HepG2 (cell line): Measurements from ENCODE around the gene TIAM2. TPM values are rescaled to one million over a fixed set of nuclear protein-coding genes. Genes with fewer than 3 reads are reported as not detected.
A peak's percentile ranks its signal among the peaks of the same experiment; 100 is the strongest.

Source experiments
- ADNP ChIP-seq: sonication (generic); formaldehyde crosslinking; IDR thresholded peaks from 2 replicates; pipeline ENCODE4 v1.4.0; 2020; ENCODE audit warnings: missing genetic modification reagents
- CBFB ChIP-seq: sonication (generic); formaldehyde crosslinking; IDR thresholded peaks from 2 replicates; pipeline ENCODE4 v1.4.0; 2020; ENCODE audit warnings: missing genetic modification reagents
- CHD4 ChIP-seq: fragments of 200-600 bp; sonication (generic); IDR thresholded peaks from 2 replicates; pipeline ENCODE4 v1.7.0; 2017; ENCODE audit warnings: mild to moderate bottlenecking, low read length, borderline replicate concordance
- FOXK2 ChIP-seq: fragments of 450-650 bp; IDR thresholded peaks from 2 replicates; pipeline ENCODE4 v1.6.1; 2016
- KDM3A ChIP-seq: IDR thresholded peaks from 2 replicates; pipeline ENCODE4 v1.6.1; 2018; ENCODE audit warnings: low read depth, missing compliant biosample characterization
- NR2F1 ChIP-seq, 2 experiments: fragments of 450-650 bp in 1 of 2; formaldehyde crosslinking in 1 of 2; IDR thresholded peaks; 2 replicates each; pipeline versions ENCODE4 v1.5.0 to v1.6.1; 2016 to 2020; ENCODE audit warnings: mild to moderate bottlenecking in 1 of 2, missing compliant biosample characterization in 1 of 2, missing genetic modification reagents in 1 of 2, moderate library complexity in 1 of 2
- SKI ChIP-seq: fragments of 450-650 bp; IDR thresholded peaks from one replicate; pipeline ENCODE4 v1.6.1; 2018; ENCODE audit warnings: mild to moderate bottlenecking; ENCODE audit not compliant: partially characterized antibody
- SOX5 ChIP-seq: IDR thresholded peaks from 2 replicates; pipeline ENCODE4 v1.6.1; 2016; ENCODE audit warnings: borderline replicate concordance
- SRF ChIP-seq: IDR thresholded peaks from 2 replicates; pipeline ENCODE4 v1.6.1; 2011; ENCODE audit warnings: mild to moderate bottlenecking, low read depth, low read length, moderate library complexity
- ZKSCAN8 ChIP-seq: IDR thresholded peaks from 2 replicates; pipeline ENCODE4 v1.6.1; 2016; ENCODE audit warnings: borderline replicate concordance, missing genetic modification reagents, missing compliant biosample characterization
- ZNF101 ChIP-seq: sonication (generic); formaldehyde crosslinking; IDR thresholded peaks from 2 replicates; pipeline ENCODE4 v1.4.0; 2020; ENCODE audit warnings: mild to moderate bottlenecking, low read depth, missing genetic modification reagents, borderline replicate concordance
- ZNF431 ChIP-seq: sonication (generic); formaldehyde crosslinking; IDR thresholded peaks from 2 replicates; pipeline ENCODE4 v1.9.0; 2022; ENCODE audit warnings: missing genetic modification reagents, low read depth, mild to moderate bottlenecking, borderline replicate concordance
- ZNF530 ChIP-seq: sonication (generic); formaldehyde crosslinking; IDR thresholded peaks from 2 replicates; pipeline ENCODE4 v1.5.0; 2020; ENCODE audit warnings: low read depth, mild to moderate bottlenecking, missing genetic modification reagents
- ZNF598 ChIP-seq: sonication (generic); formaldehyde crosslinking; IDR thresholded peaks from 2 replicates; pipeline ENCODE4 v1.5.1; 2020; ENCODE audit warnings: mild to moderate bottlenecking, missing genetic modification reagents, borderline replicate concordance
- ZNF772 ChIP-seq: sonication (generic); formaldehyde crosslinking; IDR thresholded peaks from 2 replicates; pipeline ENCODE4 v1.5.0; 2020; ENCODE audit warnings: mild to moderate bottlenecking, missing genetic modification reagents
- ZNF782 ChIP-seq: sonication (generic); formaldehyde crosslinking; IDR thresholded peaks from 2 replicates; pipeline ENCODE4 v1.4.0; 2020; ENCODE audit warnings: missing genetic modification reagents, mild to moderate bottlenecking, borderline replicate concordance
- polyA plus RNA-seq, 8 experiments: library from polyadenylated mRNA; depleted of rRNA in 3 of 8; stranded (reverse) in 7 of 8; unstranded in 1 of 8; fragments of >200 nt; fragmentation: Illumina TruSeq in 4 of 8; extraction: Trizol in 4 of 8; gene quantifications; 2 replicates each; pipeline versions ENCODE4 v1.2.1 to v1.2.3, GENCODE V29; 2011 to 2016; ENCODE audit warnings: low read depth in 4 of 8, missing spikeins in 1 of 8, mixed read lengths in 1 of 8; ENCODE audit not compliant: insufficient read depth in 1 of 8
- total RNA-seq, 5 experiments: library from RNA; depleted of rRNA; stranded (reverse); fragments of >200 nt; fragmentation: Illumina TruSeq; extraction: Trizol; gene quantifications; 2 replicates each; pipeline ENCODE4 v1.2.3, GENCODE V29; 2016; ENCODE audit warnings: low read depth in 1 of 5
- TF ChIP-seq, protein P1 (sequence below), 2 experiments: sonication (generic) in 1 of 2; formaldehyde crosslinking in 1 of 2; IDR thresholded peaks; 2 replicates each; pipeline versions ENCODE4 v1.6.1 to v1.9.0; 2014 to 2022; ENCODE audit warnings: antibody characterized with exemption in 1 of 2, borderline replicate concordance in 1 of 2, inconsistent platforms in 1 of 2, low read depth in 1 of 2, missing genetic modification reagents in 1 of 2
- TF ChIP-seq, protein P2 (sequence below): sonication (generic); formaldehyde crosslinking; IDR thresholded peaks from 2 replicates; pipeline ENCODE4 v1.4.0; 2020; ENCODE audit warnings: missing genetic modification reagents
- TF ChIP-seq, protein P3 (sequence below): fragments of 450-650 bp; IDR thresholded peaks from 2 replicates; pipeline ENCODE4 v1.6.1; 2016
- TF ChIP-seq, protein P4 (sequence below): sonication (generic); formaldehyde crosslinking; IDR thresholded peaks from 2 replicates; pipeline ENCODE4 v1.4.0; 2020; ENCODE audit warnings: missing genetic modification reagents

TIAM2 gene
- total and polyA plus RNA-seq, 2 of the 13 experiments (the other 11 are each of a cell fraction or from before 2014, with no cell fraction given): 4.1 to 4.5 TPM

DNA sequence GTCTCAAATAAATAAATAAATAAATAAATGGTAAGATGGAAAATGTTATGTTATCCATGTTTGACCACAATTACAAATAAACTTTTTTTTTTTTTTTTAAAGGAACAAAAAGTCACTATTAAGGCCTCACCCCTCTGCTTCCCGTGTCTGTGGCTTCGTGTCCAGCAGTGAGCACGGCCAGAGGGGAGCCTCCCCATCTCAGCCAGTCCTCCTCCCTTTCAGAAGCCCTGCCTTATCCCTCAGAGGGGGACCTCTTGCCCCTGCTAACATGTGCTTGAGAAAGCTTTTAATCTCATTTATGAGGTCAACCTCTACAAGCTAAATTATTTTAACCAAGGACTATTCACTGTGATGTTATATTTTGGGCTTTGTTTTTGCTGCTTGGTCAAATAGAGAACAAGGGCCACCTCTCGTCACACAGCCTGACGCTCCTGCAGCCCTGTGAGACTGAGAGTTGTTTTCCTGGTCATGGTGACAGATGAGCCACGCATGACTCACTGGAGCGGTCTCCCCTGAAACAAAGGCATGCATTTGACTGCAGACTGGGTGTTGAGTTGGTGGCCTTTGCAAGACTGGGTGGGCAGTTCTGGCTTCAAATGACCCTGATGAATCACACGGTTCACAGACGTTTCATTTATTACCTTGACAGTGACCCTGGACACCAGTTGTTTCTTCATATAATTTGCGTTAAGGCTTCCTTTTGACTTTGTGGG, 131.8 kb downstream of the TIAM2 start (continued):
- TF ChIP-seq, protein P1, sequence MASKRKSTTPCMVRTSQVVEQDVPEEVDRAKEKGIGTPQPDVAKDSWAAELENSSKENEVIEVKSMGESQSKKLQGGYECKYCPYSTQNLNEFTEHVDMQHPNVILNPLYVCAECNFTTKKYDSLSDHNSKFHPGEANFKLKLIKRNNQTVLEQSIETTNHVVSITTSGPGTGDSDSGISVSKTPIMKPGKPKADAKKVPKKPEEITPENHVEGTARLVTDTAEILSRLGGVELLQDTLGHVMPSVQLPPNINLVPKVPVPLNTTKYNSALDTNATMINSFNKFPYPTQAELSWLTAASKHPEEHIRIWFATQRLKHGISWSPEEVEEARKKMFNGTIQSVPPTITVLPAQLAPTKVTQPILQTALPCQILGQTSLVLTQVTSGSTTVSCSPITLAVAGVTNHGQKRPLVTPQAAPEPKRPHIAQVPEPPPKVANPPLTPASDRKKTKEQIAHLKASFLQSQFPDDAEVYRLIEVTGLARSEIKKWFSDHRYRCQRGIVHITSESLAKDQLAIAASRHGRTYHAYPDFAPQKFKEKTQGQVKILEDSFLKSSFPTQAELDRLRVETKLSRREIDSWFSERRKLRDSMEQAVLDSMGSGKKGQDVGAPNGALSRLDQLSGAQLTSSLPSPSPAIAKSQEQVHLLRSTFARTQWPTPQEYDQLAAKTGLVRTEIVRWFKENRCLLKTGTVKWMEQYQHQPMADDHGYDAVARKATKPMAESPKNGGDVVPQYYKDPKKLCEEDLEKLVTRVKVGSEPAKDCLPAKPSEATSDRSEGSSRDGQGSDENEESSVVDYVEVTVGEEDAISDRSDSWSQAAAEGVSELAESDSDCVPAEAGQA (IDR thresholded peaks at IDR 0.05; ENCODE audit: low read depth): peak; percentile 70; the same call in 1 of the 2 replicates
- TF ChIP-seq, protein P1 (CRISPR knock-in tag; IDR thresholded peaks at IDR 0.05; ENCODE audit: borderline replicate concordance): no peak
- TF ChIP-seq, protein P2, sequence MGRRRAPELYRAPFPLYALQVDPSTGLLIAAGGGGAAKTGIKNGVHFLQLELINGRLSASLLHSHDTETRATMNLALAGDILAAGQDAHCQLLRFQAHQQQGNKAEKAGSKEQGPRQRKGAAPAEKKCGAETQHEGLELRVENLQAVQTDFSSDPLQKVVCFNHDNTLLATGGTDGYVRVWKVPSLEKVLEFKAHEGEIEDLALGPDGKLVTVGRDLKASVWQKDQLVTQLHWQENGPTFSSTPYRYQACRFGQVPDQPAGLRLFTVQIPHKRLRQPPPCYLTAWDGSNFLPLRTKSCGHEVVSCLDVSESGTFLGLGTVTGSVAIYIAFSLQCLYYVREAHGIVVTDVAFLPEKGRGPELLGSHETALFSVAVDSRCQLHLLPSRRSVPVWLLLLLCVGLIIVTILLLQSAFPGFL: no peak
- TF ChIP-seq FOXK2 (no peak), CBFB (CRISPR knock-in tag) (no peak), NR2F1 (CRISPR knock-in tag; IDR thresholded peaks at IDR 0.05) (peak in 1 of 2 experiments; percentile 27; a peak in 1 of 4 replicates), CHD4 (no peak), ZNF782 (CRISPR knock-in tag) (no peak), ZNF431 (0 out of 2 replicates have a peak, but pooled peaks have one; percentile 46), KDM3A (CRISPR knock-in tag) (no peak), ZNF101 (no peak), ADNP (no peak), ZKSCAN8 (no peak), ZNF772 (no peak), ZNF530 (CRISPR knock-in tag) (no peak), SRF (no peak), ZNF598 (CRISPR knock-in tag) (no peak), SOX5 (CRISPR knock-in tag) (peak; percentile 73), SKI (peak; percentile 97)
- TF ChIP-seq, protein P3, sequence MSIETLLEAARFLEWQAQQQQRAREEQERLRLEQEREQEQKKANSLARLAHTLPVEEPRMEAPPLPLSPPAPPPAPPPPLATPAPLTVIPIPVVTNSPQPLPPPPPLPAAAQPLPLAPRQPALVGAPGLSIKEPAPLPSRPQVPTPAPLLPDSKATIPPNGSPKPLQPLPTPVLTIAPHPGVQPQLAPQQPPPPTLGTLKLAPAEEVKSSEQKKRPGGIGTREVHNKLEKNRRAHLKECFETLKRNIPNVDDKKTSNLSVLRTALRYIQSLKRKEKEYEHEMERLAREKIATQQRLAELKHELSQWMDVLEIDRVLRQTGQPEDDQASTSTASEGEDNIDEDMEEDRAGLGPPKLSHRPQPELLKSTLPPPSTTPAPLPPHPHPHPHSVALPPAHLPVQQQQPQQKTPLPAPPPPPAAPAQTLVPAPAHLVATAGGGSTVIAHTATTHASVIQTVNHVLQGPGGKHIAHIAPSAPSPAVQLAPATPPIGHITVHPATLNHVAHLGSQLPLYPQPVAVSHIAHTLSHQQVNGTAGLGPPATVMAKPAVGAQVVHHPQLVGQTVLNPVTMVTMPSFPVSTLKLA: no peak
- TF ChIP-seq, protein P4, sequence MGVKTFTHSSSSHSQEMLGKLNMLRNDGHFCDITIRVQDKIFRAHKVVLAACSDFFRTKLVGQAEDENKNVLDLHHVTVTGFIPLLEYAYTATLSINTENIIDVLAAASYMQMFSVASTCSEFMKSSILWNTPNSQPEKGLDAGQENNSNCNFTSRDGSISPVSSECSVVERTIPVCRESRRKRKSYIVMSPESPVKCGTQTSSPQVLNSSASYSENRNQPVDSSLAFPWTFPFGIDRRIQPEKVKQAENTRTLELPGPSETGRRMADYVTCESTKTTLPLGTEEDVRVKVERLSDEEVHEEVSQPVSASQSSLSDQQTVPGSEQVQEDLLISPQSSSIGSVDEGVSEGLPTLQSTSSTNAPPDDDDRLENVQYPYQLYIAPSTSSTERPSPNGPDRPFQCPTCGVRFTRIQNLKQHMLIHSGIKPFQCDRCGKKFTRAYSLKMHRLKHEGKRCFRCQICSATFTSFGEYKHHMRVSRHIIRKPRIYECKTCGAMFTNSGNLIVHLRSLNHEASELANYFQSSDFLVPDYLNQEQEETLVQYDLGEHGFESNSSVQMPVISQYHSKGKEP (CRISPR knock-in tag): no peak
